CD4-positive, CD25-positive, alpha-beta regulatory T cell (primary cell): ENCODE results near the gene PAQR5. TPM values are rescaled to one million over a fixed set of nuclear protein-coding genes. Genes with fewer than 3 reads are reported as not detected.

ENCODE experiments used
- ATAC-seq, 2 donors: fragments of 150-1000 bp; cut with Tn5 transposase; one replicate each; pipeline ENCODE4 v1.10.0; 2021; ENCODE audit warnings: low read depth in 2 of 2, moderate number of reproducible peaks in 2 of 2, moderate library complexity in 1 of 2
- DNase-seq, 3 donors: peaks; one replicate each; pipeline versions ENCODE4 v3.0.0 to v3.0.0-alpha.2; 2012 to 2022; ENCODE audit warnings: mixed read lengths in 1 of 3
- H3K27ac ChIP-seq: one replicate; pipeline ENCODE4 v1.7.0; 2013; ENCODE audit warnings: mild to moderate bottlenecking, low read length; ENCODE audit not compliant: insufficient read depth, poor library complexity, severe bottlenecking
- H3K27me3 ChIP-seq: one replicate; pipeline ENCODE4 v1.7.0; 2013; ENCODE audit warnings: low read length; ENCODE audit not compliant: control insufficient read depth, insufficient read depth
- H3K36me3 ChIP-seq: one replicate; pipeline ENCODE4 v1.7.0; 2013; ENCODE audit warnings: mild to moderate bottlenecking, low read length, moderate library complexity; ENCODE audit not compliant: control insufficient read depth, insufficient read depth
- H3K4me1 ChIP-seq: 2 replicates; pipeline ENCODE4 v1.7.0; 2013; ENCODE audit warnings: mild to moderate bottlenecking, low read length; ENCODE audit not compliant: insufficient read depth, control insufficient read depth, poor library complexity, severe bottlenecking
- H3K4me3 ChIP-seq: one replicate; pipeline ENCODE4 v1.7.0; 2013; ENCODE audit warnings: low read depth, mild to moderate bottlenecking, low read length, moderate library complexity
- H3K9me3 ChIP-seq, 2 experiments: 1 replicate in 1 of 2; 2 replicates in 1 of 2; pipeline ENCODE4 v1.7.0; 2013; ENCODE audit warnings: low read length in 2 of 2, mild to moderate bottlenecking in 1 of 2, moderate library complexity in 1 of 2; ENCODE audit not compliant: control insufficient read depth in 2 of 2
- H3K27ac Mint-ChIP-seq, 3 donors: one replicate each; pipeline ENCODE4 v1.8.0; 2020 to 2022; ENCODE audit warnings: mild to moderate bottlenecking in 3 of 3, mixed read lengths in 3 of 3, moderate library complexity in 2 of 3
- H3K27me3 Mint-ChIP-seq: one replicate; pipeline ENCODE4 v1.8.0; 2022; ENCODE audit warnings: mild to moderate bottlenecking, mixed read lengths
- H3K36me3 Mint-ChIP-seq: one replicate; pipeline ENCODE4 v1.8.0; 2020; ENCODE audit warnings: mixed read lengths
- H3K4me1 Mint-ChIP-seq, 4 donors: one replicate each; pipeline ENCODE4 v1.8.0; 2020 to 2022; ENCODE audit warnings: mixed read lengths in 4 of 4, mild to moderate bottlenecking in 1 of 4
- H3K4me3 Mint-ChIP-seq, 4 donors: one replicate each; pipeline ENCODE4 v1.8.0; 2020 to 2022; ENCODE audit warnings: mild to moderate bottlenecking in 4 of 4, mixed read lengths in 4 of 4, moderate library complexity in 3 of 4
- H3K9me3 Mint-ChIP-seq, 7 donors: one replicate each; pipeline ENCODE4 v1.8.0; 2020 to 2022; ENCODE audit warnings: mixed read lengths in 7 of 7, mild to moderate bottlenecking in 3 of 7, moderate library complexity in 2 of 7
- polyA plus RNA-seq, 4 donors: library from polyadenylated mRNA; unstranded; fragments of 300-500 nt; fragmentation: Illumina TruSeq; gene quantifications; one replicate each; pipeline ENCODE4 v1.2.3, GENCODE V29; 2021
- total RNA-seq: library from RNA; stranded (reverse); gene quantifications from one replicate; pipeline ENCODE4 v1.2.3, GENCODE V29; 2022

The PAQR5 gene
- total and polyA plus RNA-seq, 5 donors from 2014 or later: not detected

DNA sequence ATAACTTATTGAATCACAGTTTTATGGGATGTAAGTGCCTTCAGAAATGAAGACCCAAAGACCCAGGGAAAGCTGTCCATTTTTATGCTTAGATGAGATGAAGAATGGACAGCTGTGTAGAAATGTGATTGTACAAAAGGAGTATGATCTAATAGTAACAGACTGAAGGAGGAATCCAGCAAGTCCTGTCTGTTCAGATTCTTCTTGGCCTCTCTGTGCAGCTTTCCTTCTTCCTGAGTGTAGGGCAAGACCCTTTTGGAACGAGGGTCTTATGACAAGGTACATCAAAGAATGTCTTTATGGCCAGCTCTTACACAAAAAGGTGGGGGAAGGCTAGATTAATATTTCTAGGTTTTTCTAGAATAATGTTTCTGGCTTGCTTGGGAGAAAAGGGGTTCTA, 114.0 kb downstream of the PAQR5 start:
- Histone ChIP-seq H3K9me3 (no peaks in the 10 kb centered on the region), H3K27ac (no peak overlapping the region), H3K4me3 (no peak overlapping the region), H3K27me3 (peaks cover 5% of the 10 kb centered on the region), H3K36me3 (no peaks in the 10 kb centered on the region), H3K4me1 (peaks cover 20% of the 10 kb centered on the region)
- H3K27ac Mint-ChIP-seq: no peak overlapping the region
- ATAC-seq: no peak
- no peaks in the 10 kb centered on the region for H3K36me3 Mint-ChIP-seq
- H3K9me3 Mint-ChIP-seq: no peaks in the 10 kb centered on the region
- peaks cover 12 to 30% (median 20%) of the 10 kb centered on the region in 4 donors for H3K4me1 Mint-ChIP-seq
- H3K4me3 Mint-ChIP-seq: peak overlapping the region in 1 of 4 donors; percentile 22
- DNase-seq: no peak
- peaks cover 18% of the 10 kb centered on the region for H3K27me3 Mint-ChIP-seq

DNA sequence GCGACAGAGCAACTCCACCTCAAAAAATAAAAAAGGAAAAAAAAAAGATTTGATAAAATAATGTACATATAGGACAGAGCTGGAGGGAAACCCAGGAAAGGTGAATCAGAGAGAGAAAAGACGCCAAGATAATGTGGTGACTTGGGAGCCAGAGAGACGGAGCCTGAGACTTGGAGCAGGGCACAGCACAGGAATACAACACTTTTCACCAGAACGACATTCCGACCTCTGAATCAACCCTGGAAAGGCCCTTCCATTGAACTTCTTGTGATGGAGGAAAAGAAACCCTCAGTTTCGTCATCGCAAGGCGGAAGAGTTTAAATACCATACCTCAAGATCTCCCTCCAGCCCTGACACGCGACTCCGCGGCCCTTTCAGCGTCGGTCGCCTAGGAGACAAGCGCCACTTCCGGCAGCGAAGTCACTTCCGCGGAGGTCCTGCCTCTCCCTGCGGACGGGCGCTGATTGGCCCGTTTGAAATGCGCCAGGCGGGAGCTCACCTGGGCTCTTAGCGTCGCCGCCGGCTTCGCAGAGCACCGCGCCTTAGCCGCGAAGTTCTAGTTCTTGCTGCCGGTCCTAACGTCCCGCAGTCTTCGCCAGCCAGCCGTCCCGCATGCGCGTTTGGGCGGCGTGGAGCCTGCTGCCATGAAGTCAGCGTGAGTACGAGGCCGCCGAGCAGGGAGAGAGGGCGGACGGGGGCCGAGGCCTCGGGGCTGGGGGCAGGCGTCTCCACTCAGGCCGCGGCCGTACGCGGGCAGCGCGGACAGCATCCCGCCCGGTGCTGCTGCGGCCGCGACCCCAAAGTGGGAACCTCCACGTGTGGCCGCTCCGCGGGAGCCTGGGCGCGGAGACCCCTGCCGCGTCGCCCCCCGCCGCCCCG, 115.3 kb downstream of the PAQR5 start, which contains the start of gene KIF23:
Gene KIF23, plus strand, starts transcription at position 528 of the 879 bp plus-strand sequence. Its CDS starts 117 bp downstream, at position 645.
- DNase-seq: peak; percentile 92 to 97 (median 93)
- ATAC-seq: peak; percentile 97 to 99
- peak within 1 kb of the TSS; percentile 23 to 85 (median 39) for H3K27ac Mint-ChIP-seq
- no peak within 1 kb of the TSS for H3K27ac ChIP-seq
- H3K36me3 Mint-ChIP-seq: no peaks in the 10 kb centered on the region
- peak within 1 kb of the TSS; percentile 80 for H3K4me3 ChIP-seq
- peaks cover 22% of the 10 kb centered on the region for H3K4me1 ChIP-seq
- H3K4me1 Mint-ChIP-seq: peaks cover 18 to 38% (median 25%) of the 10 kb centered on the region in 4 donors
- no peaks in the 10 kb centered on the region for H3K9me3 Mint-ChIP-seq
- peaks cover 5% of the 10 kb centered on the region for H3K27me3 ChIP-seq
- H3K36me3 ChIP-seq: no peaks in the 10 kb centered on the region
- H3K9me3 ChIP-seq: no peaks in the 10 kb centered on the region
- H3K27me3 Mint-ChIP-seq: peaks cover 12% of the 10 kb centered on the region
- H3K4me3 Mint-ChIP-seq: peak within 1 kb of the TSS; percentile 87 to 95 (median 90)

DNA sequence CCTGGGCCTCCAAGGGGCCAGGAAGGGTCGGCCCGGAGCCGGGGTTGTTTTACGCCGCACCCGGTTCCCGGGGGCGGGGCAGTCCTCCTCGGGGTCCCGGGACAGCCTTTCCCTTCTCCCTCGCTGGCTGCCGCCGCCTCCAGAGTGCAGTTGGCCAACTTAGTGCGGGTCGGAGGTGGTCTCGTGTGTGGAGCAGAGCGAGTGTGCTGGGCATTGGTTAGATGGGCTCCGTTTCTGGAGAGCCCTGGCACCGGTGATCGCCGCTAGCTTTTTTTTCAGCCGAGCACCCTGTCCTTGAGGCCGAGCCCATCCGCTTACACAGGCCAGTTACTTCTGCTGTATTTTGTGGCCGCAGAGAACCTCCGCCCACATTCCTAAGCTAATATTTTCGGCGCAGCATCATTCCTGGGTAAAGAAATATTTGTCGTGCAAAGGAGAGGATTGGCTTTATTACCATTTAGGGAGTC, 116.0 kb downstream of the PAQR5 start:
- Histone ChIP-seq H3K27ac (no peak overlapping the region), H3K4me1 (peaks cover 22% of the 10 kb centered on the region), H3K4me3 (peak overlapping the region; percentile 75), H3K36me3 (no peaks in the 10 kb centered on the region), H3K27me3 (peaks cover 3% of the 10 kb centered on the region), H3K9me3 (no peaks in the 10 kb centered on the region)
- Mint-ChIP-seq H3K36me3 (no peaks in the 10 kb centered on the region), H3K4me1 (peaks cover 22 to 44% (median 26%) of the 10 kb centered on the region in 4 donors), H3K27ac (peak overlapping the region in 1 of 3 donors; percentile 7), H3K9me3 (no peaks in the 10 kb centered on the region), H3K4me3 (peak overlapping the region; percentile 79 to 92 (median 80)), H3K27me3 (peaks cover 12% of the 10 kb centered on the region)
- ATAC-seq (no peak), DNase-seq (peak in 2 of 3 donors; percentile 3 to 23)

DNA sequence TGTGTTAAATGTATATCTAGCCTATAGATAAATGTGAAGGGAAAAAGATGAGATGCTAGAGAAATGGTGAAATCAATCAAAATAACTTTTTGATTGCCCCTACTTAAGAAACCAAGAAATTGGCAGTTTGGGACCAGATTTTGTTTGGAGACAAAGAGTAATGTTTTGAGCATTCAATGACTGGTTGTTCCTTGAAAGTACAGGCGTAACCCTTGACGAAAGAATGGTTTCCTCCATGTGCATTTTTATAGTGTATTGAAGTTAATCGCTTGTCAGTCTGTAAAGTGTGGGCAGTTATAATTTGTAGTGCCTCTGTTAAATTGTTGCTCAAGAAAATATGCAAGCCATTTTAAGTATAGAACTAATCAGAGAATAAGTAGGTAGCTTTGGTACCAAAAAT, 116.7 kb downstream of the PAQR5 start:
- peak overlapping the region in 1 of 3 donors; percentile 7 for H3K27ac Mint-ChIP-seq
- H3K36me3 Mint-ChIP-seq: no peaks in the 10 kb centered on the region

DNA sequence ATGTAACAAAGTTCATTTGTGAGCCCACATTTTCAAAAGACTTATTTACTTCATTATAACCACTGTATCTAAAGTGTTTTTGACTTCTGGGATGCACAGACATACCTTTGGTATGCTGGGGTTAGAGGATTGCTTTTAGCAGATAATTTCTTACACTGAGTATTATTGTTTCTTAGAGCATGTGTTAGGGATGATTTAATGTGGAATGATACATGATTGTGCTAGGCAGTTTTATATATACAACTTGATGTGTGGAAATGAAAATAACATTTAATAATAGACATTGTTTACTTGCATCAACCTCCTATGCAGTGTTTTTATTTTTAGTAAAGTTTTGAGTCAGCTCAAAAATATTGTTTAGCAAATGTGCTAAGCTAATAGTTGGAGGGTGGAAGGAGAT, 118.9 kb downstream of the PAQR5 start:
- no peaks in the 10 kb centered on the region for H3K9me3 ChIP-seq
- no peak for ATAC-seq
- H3K27ac ChIP-seq: no peak overlapping the region
- peaks cover 22% of the 10 kb centered on the region for H3K4me1 ChIP-seq
- peaks cover 23 to 49% (median 28%) of the 10 kb centered on the region in 4 donors for H3K4me1 Mint-ChIP-seq
- H3K27ac Mint-ChIP-seq: no peak overlapping the region
- H3K36me3 Mint-ChIP-seq: no peaks in the 10 kb centered on the region
- no peaks in the 10 kb centered on the region for H3K9me3 Mint-ChIP-seq
- H3K4me3 Mint-ChIP-seq: peak overlapping the region in 2 of 4 donors; percentile 2 to 33
- DNase-seq: no peak
- H3K27me3 Mint-ChIP-seq: peaks cover 11% of the 10 kb centered on the region
- no peaks in the 10 kb centered on the region for H3K36me3 ChIP-seq
- peak overlapping the region; percentile 26 for H3K4me3 ChIP-seq
- H3K27me3 ChIP-seq: no peaks in the 10 kb centered on the region

More for the DNA sequence above, 116.7 kb downstream of the PAQR5 start:
- H3K36me3 ChIP-seq: no peaks in the 10 kb centered on the region
- H3K9me3 Mint-ChIP-seq: no peaks in the 10 kb centered on the region
- H3K4me1 ChIP-seq: peaks cover 22% of the 10 kb centered on the region
- H3K4me1 Mint-ChIP-seq: peaks cover 22 to 49% (median 26%) of the 10 kb centered on the region in 4 donors
- H3K9me3 ChIP-seq: no peaks in the 10 kb centered on the region
- peaks cover 12% of the 10 kb centered on the region for H3K27me3 Mint-ChIP-seq
- peaks cover 3% of the 10 kb centered on the region for H3K27me3 ChIP-seq
- no peak for ATAC-seq
- H3K27ac ChIP-seq: no peak overlapping the region
- peak overlapping the region; percentile 75 for H3K4me3 ChIP-seq
- peak overlapping the region; percentile 79 to 92 (median 80) for H3K4me3 Mint-ChIP-seq
- DNase-seq: no peak

DNA sequence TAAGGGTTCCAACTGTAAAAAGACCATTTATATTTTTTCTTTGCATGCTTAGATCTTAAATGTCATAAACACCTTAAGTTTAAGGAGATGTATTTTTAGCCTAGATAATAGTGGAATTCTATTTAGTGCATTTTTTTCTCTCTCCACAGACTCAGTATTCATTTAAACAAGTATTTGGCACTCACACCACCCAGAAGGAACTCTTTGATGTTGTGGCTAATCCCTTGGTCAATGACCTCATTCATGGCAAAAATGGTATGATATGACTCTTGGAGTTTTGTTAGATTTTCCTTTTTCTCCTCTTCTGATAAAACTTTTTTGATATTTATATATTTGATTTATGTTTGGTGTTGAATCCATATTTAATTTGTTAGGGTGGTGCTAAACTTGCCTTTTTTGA, 122.8 kb downstream of the PAQR5 start:
- DNase-seq (no peak), ATAC-seq (no peak)
- H3K4me1 ChIP-seq: peaks cover 5% of the 10 kb centered on the region
- no peaks in the 10 kb centered on the region for H3K36me3 ChIP-seq
- peaks cover 11 to 25% (median 18%) of the 10 kb centered on the region in 4 donors for H3K4me1 Mint-ChIP-seq
- H3K4me3 ChIP-seq: no peak overlapping the region
- H3K9me3 ChIP-seq: no peaks in the 10 kb centered on the region
- H3K36me3 Mint-ChIP-seq: no peaks in the 10 kb centered on the region
- no peaks in the 10 kb centered on the region for H3K27me3 ChIP-seq
- H3K27me3 Mint-ChIP-seq: no peaks in the 10 kb centered on the region
- H3K27ac ChIP-seq: no peak overlapping the region
- no peaks in the 10 kb centered on the region for H3K9me3 Mint-ChIP-seq
- no peak overlapping the region for H3K4me3 Mint-ChIP-seq
- no peak overlapping the region for H3K27ac Mint-ChIP-seq

DNA sequence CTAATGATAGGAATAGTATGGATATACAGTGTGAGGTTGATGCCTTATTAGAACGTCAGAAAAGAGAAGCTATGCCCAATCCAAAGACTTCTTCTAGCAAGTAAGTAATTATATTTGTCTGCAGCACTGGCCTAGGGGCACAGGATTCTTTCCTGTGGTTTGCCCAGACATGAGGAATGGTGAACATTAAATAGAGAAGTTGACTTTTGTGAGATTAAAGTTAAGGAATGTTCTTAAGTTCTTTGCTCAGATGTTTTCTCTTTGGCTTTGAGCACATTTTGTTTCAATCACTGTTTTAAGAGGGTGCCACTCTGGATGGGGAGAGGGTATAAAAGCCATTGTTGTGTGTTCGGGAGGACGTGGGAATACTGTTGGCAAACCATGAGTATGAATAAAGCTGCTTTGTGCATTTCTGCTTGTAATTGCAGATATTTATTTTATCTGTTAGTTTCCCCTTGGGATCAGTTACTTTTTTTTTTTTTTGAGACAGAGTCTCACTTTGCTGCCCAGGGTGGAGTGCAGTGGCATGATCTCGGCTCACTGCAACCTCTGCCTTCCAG, 123.7 kb downstream of the PAQR5 start:
- Mint-ChIP-seq H3K9me3 (no peaks in the 10 kb centered on the region), H3K27ac (peak overlapping the region in 1 of 3 donors; percentile 7), H3K4me1 (peaks cover 7 to 21% (median 15%) of the 10 kb centered on the region in 4 donors), H3K36me3 (no peaks in the 10 kb centered on the region), H3K27me3 (no peaks in the 10 kb centered on the region), H3K4me3 (no peak overlapping the region)
- H3K4me3 ChIP-seq: no peak overlapping the region
- H3K9me3 ChIP-seq: no peaks in the 10 kb centered on the region
- no peaks in the 10 kb centered on the region for H3K36me3 ChIP-seq
- H3K27me3 ChIP-seq: no peaks in the 10 kb centered on the region
- no peak overlapping the region for H3K27ac ChIP-seq
- H3K4me1 ChIP-seq: peaks cover 5% of the 10 kb centered on the region
- ATAC-seq: no peak
- DNase-seq: no peak
